Fibroblast of lung (primary cell): ENCODE results near the gene SLC23A2.

Experiments
- CTCF ChIP-seq, 2 donors: IDR thresholded peaks in 1 of 2; conservative IDR thresholded peaks in 1 of 2; 1 replicate in 1 of 2; 2 replicates in 1 of 2; pipeline ENCODE4 v1.5.1; 2011 to 2012; ENCODE audit warnings: low read length in 2 of 2, control low read depth in 1 of 2, inconsistent platforms in 1 of 2, low read depth in 1 of 2, mild to moderate bottlenecking in 1 of 2
- EZH2 ChIP-seq: IDR thresholded peaks from 2 replicates; pipeline ENCODE4 v1.5.1; 2012; ENCODE audit warnings: low read length, control low read depth, mild to moderate bottlenecking; ENCODE audit errors: missing control alignments

- TF ChIP-seq CTCF (conservative IDR thresholded peaks at IDR 0.05 in 1 of 2, IDR thresholded peaks at IDR 0.05 in 1 of 2; ENCODE audit: low read depth in 1 of 2, low read length in 2 of 2) = no peak
- TF ChIP-seq EZH2 = no peak
Measured at GRCh38 chr20:4840801-4841200, 160.5 kb downstream of the SLC23A2 start.
